Measurements from ENCODE around the gene EXOSC1. TPM values are rescaled to one million over a fixed set of nuclear protein-coding genes. Genes with fewer than 3 reads are reported as not detected.
"Not testable (repeated sequence)": the region's sequence is repeated elsewhere in the genome, so short reads cannot be mapped to it uniquely, and the experiment has no call there.

Gene EXOSC1
- total RNA-seq, 1 experiment from 2014 or later: 34.7 TPM

GRCh38 chr10:97407952-97408248 lies 37.9 kb downstream of the EXOSC1 start:
- H2AFZ ChIP-seq (ENCODE audit: low read length): peak overlapping the region; percentile 81; the same call in 1 of the 2 replicates
- H3K36me3 ChIP-seq (ENCODE audit: low read depth, low read length): no peaks in the 10 kb centered on the region
- H4K20me1 ChIP-seq (ENCODE audit: low read length): no peaks in the 10 kb centered on the region
- no peaks in the 10 kb centered on the region for H3K27me3 ChIP-seq (ENCODE audit: low read length)
- H3K9me2 ChIP-seq (replicated peaks; ENCODE audit: low read length): no peaks in the 10 kb centered on the region
- H3K4me2 ChIP-seq (ENCODE audit: low read length): peak overlapping the region; percentile 34; the same call in 1 of the 2 replicates
- H3K4me3 ChIP-seq (ENCODE audit: low read length): no peak overlapping the region
- no peak for DNase-seq
- CTCF ChIA-PET: no interaction called here
- no peaks in the 10 kb centered on the region for H3K79me2 ChIP-seq (ENCODE audit: low read length)
- POLR2A ChIA-PET (ENCODE audit: unreplicated experiment): no interaction called here
- intact Hi-C loops (cut with micrococcal nuclease): loop anchor here (2.0 kb wide), 2 partner anchors 19 to 205 kb away; partner anchors contain the start of gene PGAM1
- TF ChIP-seq CTCF (conservative IDR thresholded peaks at IDR 0.05; ENCODE audit: low read depth, low read length) (no peak), EZH2 (IDR thresholded peaks at IDR 0.05; ENCODE audit: low read length, unreplicated experiment) (no peak), EZH2phosphoT487 (IDR thresholded peaks at IDR 0.05; ENCODE audit: borderline replicate concordance, low read length) (no peak)
- ATAC-seq: no peak
- no peak overlapping the region for H3K9ac ChIP-seq (ENCODE audit: low read length)
- 0 out of 2 replicates have a peak overlapping the region, but pooled peaks have one; percentile 45 for H3K27ac ChIP-seq (ENCODE audit: low read length)
- no TSS peak for BruUV-seq (replicated peaks)
- H3F3A ChIP-seq (ENCODE audit: low read length, unreplicated experiment): no peaks in the 10 kb centered on the region
- H3K4me1 ChIP-seq (ENCODE audit: insufficient read depth, low read length): peaks cover 17% of the 10 kb centered on the region
- H3K9me3 ChIP-seq (ENCODE audit: low read length): no peaks in the 10 kb centered on the region

GRCh38 chr10:97407211-97407951 lies 38.4 kb downstream of the EXOSC1 start:
- no peaks in the 10 kb centered on the region for H4K20me1 ChIP-seq (ENCODE audit: low read length)
- peaks cover 17% of the 10 kb centered on the region for H3K4me1 ChIP-seq (ENCODE audit: insufficient read depth, low read length)
- no peak overlapping the region for H3K9ac ChIP-seq (ENCODE audit: low read length)
- POLR2A ChIA-PET (ENCODE audit: unreplicated experiment): interaction anchor here (0.7 kb wide), 1 partner anchor 21 kb away, joined by 3 read pairs; no protein-coding TSS in a partner anchor
- no peaks in the 10 kb centered on the region for H3K79me2 ChIP-seq (ENCODE audit: low read length)
- no peaks in the 10 kb centered on the region for H3K27me3 ChIP-seq (ENCODE audit: low read length)
- peak overlapping the region; percentile 81 for H2AFZ ChIP-seq (ENCODE audit: low read length)
- H3K9me2 ChIP-seq (replicated peaks; ENCODE audit: low read length): no peaks in the 10 kb centered on the region
- H3K4me3 ChIP-seq (ENCODE audit: low read length): peak overlapping the region; percentile 47; the same call in 1 of the 2 replicates
- H3K27ac ChIP-seq (ENCODE audit: low read length): no peak overlapping the region
- peak; percentile 71 for DNase-seq
- no peaks in the 10 kb centered on the region for H3K36me3 ChIP-seq (ENCODE audit: low read depth, low read length)
- no peaks in the 10 kb centered on the region for H3K9me3 ChIP-seq (ENCODE audit: low read length)
- peak overlapping the region; percentile 79 for H3K4me2 ChIP-seq (ENCODE audit: low read length)
- BruUV-seq (replicated peaks): no TSS peak
- peak; percentile 97 for ATAC-seq
- no peaks in the 10 kb centered on the region for H3F3A ChIP-seq (ENCODE audit: low read length, unreplicated experiment)
- intact Hi-C loops (cut with micrococcal nuclease): loop anchor here (2.0 kb wide), 2 partner anchors 19 to 205 kb away; partner anchors contain the start of gene PGAM1
- CTCF ChIA-PET: no interaction called here
- TF ChIP-seq CTCF (conservative IDR thresholded peaks at IDR 0.05; ENCODE audit: low read depth, low read length) (peak; percentile 76), EZH2phosphoT487 (IDR thresholded peaks at IDR 0.05; ENCODE audit: borderline replicate concordance, low read length) (no peak), EZH2 (IDR thresholded peaks at IDR 0.05; ENCODE audit: low read length, unreplicated experiment) (no peak)

DNA sequence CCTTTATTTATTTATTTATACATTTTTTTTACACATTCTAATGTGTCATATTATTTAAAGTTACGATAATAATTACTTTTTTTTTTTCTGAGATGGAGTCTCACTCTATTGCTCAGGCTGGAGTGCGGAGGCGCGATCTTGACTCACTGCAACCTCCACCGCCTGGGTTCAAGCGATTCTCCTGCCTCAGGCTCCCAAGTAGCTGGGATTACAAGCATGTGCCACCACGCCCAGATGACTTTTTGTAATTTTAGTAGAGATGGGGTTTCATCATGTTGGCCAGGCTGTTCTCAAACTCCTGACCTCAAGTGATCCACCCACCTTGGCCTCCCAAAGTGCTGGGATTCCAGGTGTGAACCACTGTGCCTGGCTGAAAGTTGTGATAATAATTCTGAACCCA lies 39.3 kb downstream of the EXOSC1 start:
- H3K9ac ChIP-seq (ENCODE audit: low read length); CTCF ChIA-PET; H3K79me2 ChIP-seq (ENCODE audit: low read length); ATAC-seq; BruUV-seq (replicated peaks); H3F3A ChIP-seq (ENCODE audit: low read length, unreplicated experiment); DNase-seq; H3K9me2 ChIP-seq (replicated peaks; ENCODE audit: low read length); H3K9me3 ChIP-seq (ENCODE audit: low read length); H3K4me2 ChIP-seq (ENCODE audit: low read length); H3K36me3 ChIP-seq (ENCODE audit: low read depth, low read length); H3K4me3 ChIP-seq (ENCODE audit: low read length); H3K27ac ChIP-seq (ENCODE audit: low read length); H4K20me1 ChIP-seq (ENCODE audit: low read length); H3K27me3 ChIP-seq (ENCODE audit: low read length); H2AFZ ChIP-seq (ENCODE audit: low read length): not testable (repeated sequence)
- peaks cover 19% of the 10 kb centered on the region for H3K4me1 ChIP-seq (ENCODE audit: insufficient read depth, low read length)
- POLR2A ChIA-PET (ENCODE audit: unreplicated experiment): interaction anchor here (0.7 kb wide), 1 partner anchor 22 kb away, joined by 3 read pairs; no protein-coding TSS in a partner anchor
- intact Hi-C loops (cut with micrococcal nuclease): loop anchor here (2.0 kb wide), 2 partner anchors 20 to 206 kb away; partner anchors contain the start of gene PGAM1

Measured in PC-3 (cell line).